A549 treated with AZD2906 at 1 μM for 4 hours (cell line): Measurements from ENCODE around the gene TECRL. TPM values are rescaled to one million over a fixed set of nuclear protein-coding genes. Genes with fewer than 3 reads are reported as not detected.

ENCODE experiments used
- total RNA-seq: library from RNA; stranded (reverse); fragments of 200-300 nt; extraction: Qiagen RNA extraction; gene quantifications from 5 replicates; pipeline ENCODE4 v1.2.3, GENCODE V29; 2022

The TECRL gene
- not detected in 5 replicates for total RNA-seq

GRCh38 chr4:64409300-64409699 is at the start of gene TECRL:
TSS of gene TECRL (minus strand) at chr4:64409450. CDS start at chr4:64409351, 99 bp downstream.

